HEK293T (cell line): ENCODE data around the gene PLEKHA7.
"Not testable (repeated sequence)": the region's sequence is repeated elsewhere in the genome, so short reads cannot be mapped to it uniquely, and the experiment has no call there.

Source experiments
- CTCF ChIA-PET: fragments of 350-600 bp; formaldehyde crosslinking; extraction: SDS; loops from one replicate; lab custom pipeline; 2021; ENCODE audit warnings: antibody characterized with exemption, inconsistent platforms; lab: Yijun Ruan, JAX
- POLR2A ChIA-PET: fragments of 350-600 bp; formaldehyde crosslinking; extraction: SDS; loops from one replicate; lab custom pipeline; 2020; ENCODE audit warnings: antibody characterized with exemption, inconsistent platforms; lab: Yijun Ruan, JAX
- DNase-seq: peaks from one replicate; pipeline ENCODE4 v3.0.0; 2012; ENCODE audit warnings: mixed read lengths; ENCODE audit errors: extremely low spot score
- ARNT ChIP-seq: fragments of 450-650 bp; IDR thresholded peaks from 2 replicates; pipeline ENCODE4 v1.6.1; 2017; ENCODE audit warnings: mild to moderate bottlenecking
- BHLHE40 ChIP-seq: fragments of 450-650 bp; IDR thresholded peaks from 2 replicates; pipeline ENCODE4 v1.6.1; 2016; ENCODE audit warnings: mild to moderate bottlenecking, moderate library complexity, borderline replicate concordance
- CTBP1 ChIP-seq: fragments of 450-650 bp; IDR thresholded peaks from 2 replicates; pipeline ENCODE4 v1.6.1; 2016; ENCODE audit warnings: borderline replicate concordance
- ELF4 ChIP-seq: fragments of 450-650 bp; IDR thresholded peaks from 2 replicates; pipeline ENCODE4 v1.6.1; 2017; ENCODE audit warnings: antibody characterized with exemption
- FOXA1 ChIP-seq: fragments of 450-650 bp; IDR thresholded peaks from 2 replicates; pipeline ENCODE4 v1.6.1; 2016; ENCODE audit warnings: mild to moderate bottlenecking
- FOXK2 ChIP-seq: fragments of 450-650 bp; IDR thresholded peaks from 2 replicates; pipeline ENCODE4 v1.6.1; 2016; ENCODE audit warnings: mild to moderate bottlenecking
- FOXM1 ChIP-seq: fragments of 450-650 bp; IDR thresholded peaks from 2 replicates; pipeline ENCODE4 v1.6.1; 2017; ENCODE audit warnings: mild to moderate bottlenecking, borderline replicate concordance
- HDGF ChIP-seq: fragments of 450-650 bp; IDR thresholded peaks from 2 replicates; pipeline ENCODE4 v1.6.1; 2017; ENCODE audit warnings: antibody characterized with exemption, borderline replicate concordance
- L3MBTL2 ChIP-seq: fragments of 450-650 bp; conservative IDR thresholded peaks from 2 replicates; pipeline ENCODE4 v1.6.1; 2016; ENCODE audit warnings: mild to moderate bottlenecking
- LEF1 ChIP-seq: fragments of 450-650 bp; IDR thresholded peaks from 2 replicates; pipeline ENCODE4 v1.6.1; 2017; ENCODE audit warnings: mild to moderate bottlenecking, borderline replicate concordance
- NFRKB ChIP-seq: fragments of 450-650 bp; IDR thresholded peaks from 2 replicates; pipeline ENCODE4 v1.6.1; 2016; ENCODE audit warnings: mild to moderate bottlenecking, moderate library complexity
- PKNOX1 ChIP-seq: fragments of 450-650 bp; IDR thresholded peaks from 2 replicates; pipeline ENCODE4 v1.6.1; 2016
- SP1 ChIP-seq: fragments of 450-650 bp; IDR thresholded peaks from 2 replicates; pipeline ENCODE4 v1.6.1; 2017
- SUZ12 ChIP-seq: fragments of 450-650 bp; IDR thresholded peaks from 2 replicates; pipeline ENCODE4 v1.6.1; 2016; ENCODE audit warnings: mild to moderate bottlenecking
- TARDBP ChIP-seq: fragments of 450-650 bp; IDR thresholded peaks from 2 replicates; pipeline ENCODE4 v1.6.1; 2016
- ZNF384 ChIP-seq: fragments of 450-650 bp; IDR thresholded peaks from 2 replicates; pipeline ENCODE4 v1.6.1; 2016

The PLEKHA7 gene

GRCh38 chr11:17014321-17014832, at the start of gene PLEKHA7:
Gene PLEKHA7, minus strand, starts transcription at chr11:17014414. Its CDS starts 13 bp downstream, at chr11:17014401.
- no peak for TF ChIP-seq LEF1
- no peak for TF ChIP-seq FOXM1
- TF ChIP-seq NFRKB, result no peak
- TF ChIP-seq FOXA1, result no peak
- no peak for TF ChIP-seq FOXK2
- TF ChIP-seq BHLHE40, result no peak
- no peak for TF ChIP-seq ARNT
- no peak for TF ChIP-seq PKNOX1
- TF ChIP-seq SP1, result no peak
- TF ChIP-seq SUZ12, result no peak
- no peak for TF ChIP-seq CTBP1
- no peak for TF ChIP-seq ZNF384
- no peak for TF ChIP-seq ELF4
- no peak for TF ChIP-seq HDGF
- no peak for TF ChIP-seq L3MBTL2
- no peak for TF ChIP-seq TARDBP
- DNase-seq, result peak; percentile 60
- ChIA-PET CTCF (interaction anchor here (0.7 to 2.0 kb wide), 7 partner anchors 13 to 93 kb away, joined by 4 to 8 read pairs (median 4); no protein-coding TSS in a partner anchor), POLR2A (interaction anchor here (1.0 to 1.4 kb wide), 4 partner anchors 13 to 72 kb away, joined by 3 to 9 read pairs (median 6); partner anchors contain the start of gene RPS13)

- DNase-seq, result peak; percentile 71
- ChIA-PET POLR2A (interaction anchor here (1.2 kb wide), 1 partner anchor 14 kb away, joined by 8 read pairs; the partner anchor contains the start of gene RPS13), CTCF (interaction anchor here (0.5 to 1.7 kb wide), 9 partner anchors 9 to 280 kb away, joined by 3 to 12 read pairs (median 5); partner anchors contain the start of gene PLEKHA7)
- TF ChIP-seq FOXA1, result no peak
- TF ChIP-seq NFRKB, result no peak
- no peak for TF ChIP-seq LEF1
- TF ChIP-seq ARNT, result no peak
- no peak for TF ChIP-seq PKNOX1
- no peak for TF ChIP-seq BHLHE40
- TF ChIP-seq CTBP1, result no peak
- TF ChIP-seq L3MBTL2, result no peak
- TF ChIP-seq ELF4, result no peak
- TF ChIP-seq SP1, result no peak
Observed at GRCh38 chr11:17063171-17064002, 49.2 kb upstream of the PLEKHA7 start.

- CTCF ChIA-PET, POLR2A ChIA-PET, DNase-seq: not testable (repeated sequence)
Observed at GRCh38 chr11:17051146-17051545, 36.9 kb upstream of the PLEKHA7 start.

GRCh38 chr11:17048491-17048890, 34.3 kb upstream of the PLEKHA7 start:
- DNase-seq, CTCF ChIA-PET: not testable (repeated sequence)

GRCh38 chr11:17046690-17047089, 32.5 kb upstream of the PLEKHA7 start:
- no peak for DNase-seq
- POLR2A ChIA-PET, result no interaction called here
- CTCF ChIA-PET, result no interaction called here
- no peak for TF ChIP-seq ARNT
- no peak for TF ChIP-seq CTBP1
- TF ChIP-seq PKNOX1, result no peak
- TF ChIP-seq ELF4, result no peak
- TF ChIP-seq ZNF384, result no peak
- TF ChIP-seq SP1, result no peak
- no peak for TF ChIP-seq HDGF
- TF ChIP-seq SUZ12, result no peak
- no peak for TF ChIP-seq LEF1
- TF ChIP-seq FOXM1, result no peak
- no peak for TF ChIP-seq TARDBP
- no peak for TF ChIP-seq BHLHE40
- TF ChIP-seq NFRKB, result no peak
- TF ChIP-seq FOXA1, result no peak
- TF ChIP-seq L3MBTL2, result no peak
- TF ChIP-seq FOXK2, result no peak

More at GRCh38 chr11:17048491-17048890, 34.3 kb upstream of the PLEKHA7 start:
- POLR2A ChIA-PET, result not testable (repeated sequence)
